Measurements from ENCODE around the gene STX8.

Gene STX8

DNA sequence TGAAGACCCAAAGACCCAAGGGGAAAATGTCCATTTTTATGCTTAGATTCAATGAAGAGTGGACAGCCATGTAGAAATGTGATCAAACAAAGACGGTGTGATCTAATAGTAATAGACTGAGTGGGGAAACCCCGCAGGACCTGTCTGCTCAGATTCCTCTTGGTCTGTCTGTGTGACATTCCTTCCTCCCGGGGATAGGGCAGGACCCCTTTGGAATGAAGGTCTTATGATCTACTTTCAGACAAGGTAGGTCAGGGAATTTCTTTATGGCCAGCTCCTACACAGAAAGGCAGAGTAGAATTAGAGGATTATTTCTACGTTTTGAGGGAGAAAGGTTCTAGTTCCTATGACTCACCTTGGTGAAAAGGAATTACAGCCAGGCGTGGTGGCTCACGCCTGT, 267.6 kb downstream of the STX8 start:
- DNase-seq (ENCODE audit: low read depth in 2 of 3, low spot score in 1 of 3), result no peak

- no peak for DNase-seq (ENCODE audit: low read depth in 2 of 3, low spot score in 1 of 3)
These were observed 268.2 kb downstream of the STX8 start for GRCh38 chr17:9307313-9307998.

DNA sequence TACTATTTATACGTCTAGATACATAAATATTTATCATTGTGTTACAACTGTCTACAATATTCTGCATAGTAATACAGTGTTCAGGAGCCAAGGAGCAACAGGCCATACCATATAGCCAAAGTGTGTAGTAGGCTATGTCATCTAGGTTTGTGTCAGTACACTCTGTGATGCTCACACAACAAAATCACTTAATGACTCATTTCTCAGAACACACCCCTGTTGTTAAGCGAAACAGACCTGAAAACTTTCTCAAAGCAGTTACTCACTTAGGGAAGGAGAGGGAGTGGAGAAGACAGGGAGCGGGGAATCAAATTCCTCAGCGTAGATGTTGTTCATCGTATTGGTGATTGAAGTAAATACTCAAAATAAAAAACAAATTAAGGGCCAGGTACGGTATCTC, 269.5 kb downstream of the STX8 start:
- DNase-seq (ENCODE audit: low read depth in 2 of 3, low spot score in 1 of 3), result no peak

DNA sequence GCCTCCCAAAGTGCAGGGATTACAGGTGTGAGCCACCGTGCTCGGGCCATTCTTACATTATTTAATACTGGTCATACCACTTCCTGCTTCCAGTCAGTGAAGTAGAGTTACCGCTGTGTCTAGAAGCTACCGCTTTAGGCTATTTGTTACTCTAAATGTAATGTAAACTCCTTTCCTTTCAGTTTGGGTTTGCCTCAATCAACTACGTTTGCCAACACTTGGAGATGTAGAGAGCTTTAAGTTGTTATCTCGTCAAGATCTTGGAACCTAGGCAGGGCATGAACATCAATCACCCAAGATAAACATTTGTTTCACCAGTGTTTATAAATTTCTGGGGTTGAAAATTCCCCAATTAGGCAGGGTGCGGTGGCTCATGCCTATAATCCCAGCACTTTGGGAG, 275.9 kb downstream of the STX8 start:
- no peak for DNase-seq (ENCODE audit: low read depth in 2 of 3, low spot score in 1 of 3)

DNA sequence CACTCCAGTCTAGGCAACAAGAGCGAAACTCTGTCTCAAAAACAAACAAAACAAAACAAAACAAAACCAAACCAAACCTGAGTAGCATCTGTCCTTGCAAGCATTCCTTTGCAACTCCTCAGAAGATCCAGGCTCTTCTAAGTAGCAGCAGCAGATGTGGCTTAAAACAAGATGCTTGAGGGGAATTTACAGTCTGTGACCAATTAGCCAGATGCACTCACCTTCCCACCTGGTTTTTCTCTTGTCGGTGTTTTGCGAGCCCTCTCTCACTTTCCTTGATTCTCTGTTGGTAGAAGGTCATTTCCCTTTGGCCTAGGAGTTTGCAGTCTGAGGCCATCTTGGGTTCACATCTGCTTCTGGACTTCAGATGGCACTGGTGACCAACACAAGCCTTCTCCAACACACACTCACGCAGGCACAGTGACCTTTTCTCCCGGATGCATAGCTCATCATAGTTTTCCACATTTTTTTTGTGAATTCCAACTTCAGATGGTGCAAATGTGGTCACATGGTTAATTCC, 276.8 kb downstream of the STX8 start:
- no peak for DNase-seq (ENCODE audit: low read depth in 2 of 3, low spot score in 1 of 3)

DNA sequence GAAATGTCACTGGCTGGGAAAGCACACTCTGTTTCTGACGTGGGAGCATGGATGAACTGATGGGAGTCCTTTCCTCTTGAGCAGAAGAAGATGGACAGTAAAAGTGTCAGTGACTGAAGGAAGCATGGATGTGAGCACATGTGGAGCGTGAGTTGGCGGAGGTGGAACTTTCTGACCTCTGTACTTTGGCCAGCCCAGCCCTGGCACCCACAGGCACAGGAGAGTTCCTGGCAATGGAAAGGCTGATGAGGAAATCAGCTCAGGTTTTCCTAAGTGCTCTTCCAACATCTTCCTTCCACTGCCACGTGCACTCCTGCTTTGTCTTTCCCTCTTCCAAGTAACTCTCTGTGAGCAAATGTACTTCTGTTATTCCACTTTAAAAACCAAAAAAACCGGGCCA, 277.5 kb downstream of the STX8 start:
- DNase-seq (ENCODE audit: low read depth in 2 of 3, low spot score in 1 of 3), result no peak

DNA sequence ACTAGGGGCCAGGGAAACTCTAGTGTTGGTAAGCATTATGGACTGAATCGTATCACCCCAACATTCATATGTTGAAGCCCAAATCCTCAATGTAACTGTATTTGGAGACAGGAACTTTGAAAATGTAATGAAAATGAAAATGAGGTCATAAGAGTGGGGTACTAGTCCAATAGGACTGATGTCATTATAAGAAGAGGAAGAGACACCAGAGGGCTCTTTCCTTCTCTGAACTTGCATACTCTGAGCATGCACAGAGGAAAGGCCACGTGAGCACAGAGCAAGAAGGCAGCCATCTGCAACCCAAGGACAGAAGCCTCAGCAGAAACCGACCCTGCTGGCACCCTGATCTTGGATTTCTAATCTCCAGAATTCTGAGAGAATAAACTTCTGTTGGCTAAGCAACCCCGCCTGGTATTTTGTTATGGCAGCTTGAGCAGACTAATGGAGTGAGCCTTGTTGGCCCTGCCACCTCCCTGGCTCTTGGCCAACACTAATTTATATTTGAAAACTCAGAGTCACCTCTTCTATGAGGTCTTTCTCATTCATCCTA, 280.9 kb downstream of the STX8 start:
- DNase-seq (ENCODE audit: low read depth in 2 of 3, low spot score in 1 of 3), result no peak

- no peak for DNase-seq (ENCODE audit: low read depth in 2 of 3, low spot score in 1 of 3)
These were observed 283.1 kb downstream of the STX8 start for GRCh38 chr17:9292561-9292941.

- DNase-seq (ENCODE audit: low read depth in 2 of 3, low spot score in 1 of 3), result peak in 2 of 3 donors; percentile 31 to 42
These were observed 283.6 kb downstream of the STX8 start for GRCh38 chr17:9291912-9292560.

- no peak for DNase-seq (ENCODE audit: low read depth in 2 of 3, low spot score in 1 of 3)
These were observed 285.4 kb downstream of the STX8 start for GRCh38 chr17:9290226-9290613.

DNA sequence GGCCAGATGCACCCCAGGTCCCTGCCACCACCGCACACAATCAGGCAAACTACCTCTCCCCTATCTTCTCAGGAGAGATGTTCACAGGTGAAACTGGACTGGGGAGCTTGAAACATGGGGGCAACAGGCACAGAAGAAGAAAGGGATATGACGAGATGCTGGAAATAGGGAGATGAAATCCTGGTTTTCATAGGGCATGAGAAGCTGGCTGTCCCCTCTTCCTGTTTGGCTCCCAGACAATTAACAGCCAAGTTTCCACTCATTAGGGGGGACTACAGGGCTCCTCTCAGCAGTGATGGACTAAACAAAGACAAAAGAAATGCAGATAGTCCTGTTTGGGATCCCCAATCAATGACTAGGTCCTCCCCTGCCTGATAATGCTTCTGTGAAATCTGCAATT, 288.3 kb downstream of the STX8 start:
- no peak for DNase-seq (ENCODE audit: low read depth in 2 of 3, low spot score in 1 of 3)

DNA sequence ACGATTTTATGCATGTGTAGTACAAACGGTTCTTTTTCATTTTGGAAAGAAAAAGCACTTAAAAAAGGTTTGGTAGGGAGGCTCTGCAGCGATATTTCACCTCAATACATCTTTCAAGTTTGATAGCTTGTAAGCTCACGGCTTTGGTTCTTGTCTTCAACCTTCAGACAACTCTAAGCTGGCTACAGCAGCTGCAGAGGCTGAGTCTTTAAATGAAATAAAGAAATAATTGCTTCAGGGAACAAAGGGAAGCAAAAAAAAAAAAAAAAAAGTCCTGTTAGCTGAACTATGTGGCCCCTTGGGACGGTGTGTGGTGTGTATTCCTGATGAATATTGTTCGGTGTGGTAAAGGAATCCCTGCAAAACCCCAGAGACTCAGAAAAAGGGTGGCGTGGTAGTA, 289.2 kb downstream of the STX8 start:
- no peak for DNase-seq (ENCODE audit: low read depth in 2 of 3, low spot score in 1 of 3)

DNA sequence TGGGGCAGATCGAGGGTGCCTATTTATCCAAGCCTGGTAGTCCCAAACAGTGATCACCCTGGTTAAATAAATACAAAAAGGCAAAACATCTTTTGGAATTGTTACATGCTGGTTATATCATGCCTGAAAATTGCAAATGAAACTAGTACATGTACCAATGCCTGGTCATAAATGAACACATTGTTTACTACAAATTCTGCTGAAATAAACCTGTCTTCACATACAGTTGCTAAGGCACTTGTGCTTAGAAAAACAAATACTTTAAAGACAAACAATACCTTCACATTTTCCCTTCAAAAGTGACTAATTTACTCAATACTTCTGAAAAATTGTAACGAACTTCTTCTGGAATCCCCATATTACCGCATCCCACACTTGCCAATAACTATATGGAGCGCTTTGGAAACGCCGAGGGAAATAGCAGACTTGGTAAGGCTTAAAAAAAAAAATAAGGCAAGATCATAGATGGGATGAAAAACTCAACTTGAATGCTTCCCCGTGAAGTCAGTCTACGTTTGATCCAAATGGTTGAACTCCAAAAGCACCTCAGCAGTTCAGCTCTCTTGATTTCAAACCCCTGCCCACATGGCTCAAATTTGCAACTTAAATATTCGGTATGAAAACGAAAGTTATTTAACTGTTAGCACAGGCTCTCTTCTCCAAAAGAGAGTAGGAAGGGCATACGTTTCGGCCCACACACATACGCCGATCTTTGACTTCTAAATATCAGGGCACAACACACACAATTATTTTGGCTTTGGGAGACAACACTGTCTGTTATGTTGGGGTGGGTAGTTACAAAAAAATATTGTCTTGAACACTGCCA, 289.8 kb downstream of the STX8 start:
- DNase-seq (ENCODE audit: low read depth in 2 of 3, low spot score in 1 of 3), result no peak

- no peak for DNase-seq (ENCODE audit: low read depth in 2 of 3, low spot score in 1 of 3)
These were observed 290.7 kb downstream of the STX8 start for GRCh38 chr17:9284884-9285283.

- no peak for DNase-seq (ENCODE audit: low read depth in 2 of 3, low spot score in 1 of 3)
These were observed 291.7 kb downstream of the STX8 start for GRCh38 chr17:9283909-9284308.

- DNase-seq (ENCODE audit: low read depth in 2 of 3, low spot score in 1 of 3), result no peak
These were observed 295.7 kb downstream of the STX8 start for GRCh38 chr17:9279893-9280292.

DNA sequence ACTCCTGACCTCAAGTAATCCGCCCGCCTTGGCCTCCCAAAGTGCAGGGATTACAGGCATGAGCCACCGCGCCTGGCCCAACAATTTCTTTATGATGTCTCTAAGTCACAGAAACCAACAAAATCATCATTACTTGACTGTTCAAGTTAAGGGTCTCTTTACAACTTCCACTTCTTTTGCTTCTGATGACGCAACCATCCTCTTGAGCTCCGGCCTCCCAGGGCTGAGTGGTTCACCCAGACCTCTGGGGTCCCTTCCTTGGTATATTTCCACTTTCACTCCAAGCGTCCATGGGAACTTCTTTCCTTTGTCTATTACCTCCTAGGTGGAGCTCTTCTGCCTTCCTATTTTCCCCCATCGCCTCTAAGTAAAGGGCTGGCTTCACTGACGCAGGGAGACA, 300.6 kb downstream of the STX8 start:
- no peak for DNase-seq (ENCODE audit: low read depth in 2 of 3, low spot score in 1 of 3)

DNA sequence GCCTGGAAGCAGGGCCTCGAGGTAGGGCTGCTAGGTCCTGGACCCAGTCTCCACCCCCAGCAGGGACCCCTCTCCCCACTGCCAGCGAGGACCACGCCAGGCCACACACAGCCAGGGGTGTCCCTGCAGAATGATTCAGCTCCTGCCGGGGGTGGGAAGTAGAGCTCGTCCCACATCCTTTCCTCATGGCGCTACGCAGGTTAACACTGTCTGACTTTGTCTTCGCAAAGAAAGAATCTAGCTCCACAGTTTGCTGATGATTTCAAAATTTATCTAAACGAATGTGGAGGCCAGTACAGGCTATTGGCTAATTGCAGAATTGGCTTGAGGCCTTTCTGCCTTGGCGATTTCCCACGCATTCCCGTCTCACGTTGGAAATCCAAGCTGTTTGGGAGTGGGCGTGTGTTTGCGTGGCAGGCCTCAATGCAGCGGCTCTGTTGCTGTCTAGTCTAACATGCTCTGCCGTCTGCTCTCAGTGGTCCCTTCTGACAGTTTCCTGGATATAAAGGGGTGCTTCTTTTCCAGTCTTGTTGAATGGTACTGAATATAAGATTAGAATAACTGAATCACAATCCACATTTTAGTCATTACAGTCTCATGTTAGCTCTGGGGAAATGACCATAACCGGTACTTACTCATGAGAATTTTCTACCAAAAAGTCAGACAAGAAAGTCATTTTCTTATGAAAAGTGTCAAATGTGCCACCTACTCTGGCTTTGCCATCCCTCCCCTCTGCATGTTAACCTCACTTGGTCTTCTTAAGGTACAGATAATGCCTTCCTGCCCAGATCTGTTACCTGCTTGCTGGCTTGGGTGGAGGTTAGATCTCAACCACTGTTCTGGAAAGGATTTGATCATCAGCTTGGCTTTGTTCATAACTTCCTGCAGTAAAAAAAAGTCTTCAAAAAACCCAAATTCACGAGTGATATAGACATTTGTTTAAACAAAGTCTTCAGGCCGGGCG, 301.9 kb downstream of the STX8 start:
- peak; percentile 40 to 45 (median 44) for DNase-seq (ENCODE audit: low read depth in 2 of 3, low spot score in 1 of 3)

DNA sequence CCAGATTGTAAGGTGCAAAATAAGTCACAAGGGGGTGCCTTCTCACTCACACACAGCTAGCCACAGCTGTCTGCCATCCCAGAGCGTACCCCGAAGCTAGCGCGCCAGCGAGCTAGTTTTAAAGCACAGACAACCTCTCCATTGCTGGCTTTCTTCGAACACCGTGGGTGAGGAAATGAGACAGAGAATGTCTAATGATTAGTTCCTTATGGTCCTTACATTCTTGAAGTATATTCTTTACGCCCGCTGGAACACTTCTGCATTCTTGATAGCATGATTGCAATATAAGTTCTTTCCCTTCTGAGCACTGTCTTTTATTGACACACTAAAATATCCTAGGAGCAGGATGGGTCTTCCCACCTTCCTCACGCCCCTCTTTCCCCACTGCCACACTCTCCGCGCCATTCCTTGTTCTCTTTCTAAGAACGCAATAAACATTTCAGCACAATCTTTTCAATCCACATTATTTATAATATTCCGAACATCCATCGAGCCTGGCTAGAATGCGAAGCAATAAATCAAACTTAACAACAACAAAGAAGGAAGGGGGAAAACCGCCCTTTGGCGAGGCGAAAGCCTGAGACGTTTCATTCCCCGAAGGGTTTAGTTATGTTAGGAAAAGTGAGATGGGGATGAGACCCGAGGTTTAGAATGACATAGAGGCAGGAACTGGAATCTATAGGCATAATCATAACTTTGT, 303.0 kb downstream of the STX8 start:
- DNase-seq (ENCODE audit: low read depth in 2 of 3, low spot score in 1 of 3), result no peak

GRCh38 chr17:9271989-9272388, 303.6 kb downstream of the STX8 start:
- no peak for DNase-seq (ENCODE audit: low read depth in 2 of 3, low spot score in 1 of 3)
